Lung (tissue), 12 donors: Measurements from ENCODE around the gene TMEM119. TPM values are rescaled to one million over a fixed set of nuclear protein-coding genes. Genes with fewer than 3 reads are reported as not detected.

Source experiments
- ATAC-seq: fragments of 200-7000 bp; cut with Tn5 transposase; one replicate; pipeline ENCODE4 v1.9.1; 2020; ENCODE audit warnings: moderate number of reproducible peaks; ENCODE audit not compliant: insufficient read depth, low FRiP score
- DNase-seq, 3 donors: peaks; one replicate each; pipeline ENCODE4 v3.0.0-alpha.2; 2013 to 2017
- H3K27ac ChIP-seq, 2 donors: one replicate each; pipeline ENCODE4 v1.5.1; 2013; ENCODE audit warnings: mild to moderate bottlenecking in 2 of 2, moderate library complexity in 2 of 2, control low read depth in 1 of 2, inconsistent platforms in 1 of 2, low read depth in 1 of 2, low read length in 1 of 2
- H3K27me3 ChIP-seq, 3 donors: one replicate each; pipeline ENCODE4 v1.5.1; 2013; ENCODE audit warnings: low read length in 2 of 3; ENCODE audit not compliant: control insufficient read depth in 3 of 3, insufficient read depth in 3 of 3
- H3K36me3 ChIP-seq, 4 donors: one replicate each; pipeline ENCODE4 v1.5.1; 2013; ENCODE audit warnings: low read length in 4 of 4, mild to moderate bottlenecking in 1 of 4, moderate library complexity in 1 of 4; ENCODE audit not compliant: control insufficient read depth in 4 of 4, insufficient read depth in 4 of 4
- H3K4me1 ChIP-seq, 5 donors: one replicate each; pipeline ENCODE4 v1.5.1; 2013; ENCODE audit warnings: low read length in 5 of 5, mild to moderate bottlenecking in 2 of 5, moderate library complexity in 1 of 5; ENCODE audit not compliant: control insufficient read depth in 5 of 5, insufficient read depth in 5 of 5
- H3K4me3 ChIP-seq: one replicate; pipeline ENCODE4 v1.5.1; 2013; ENCODE audit warnings: mild to moderate bottlenecking, control low read depth, moderate library complexity
- H3K9ac ChIP-seq, 2 donors: one replicate each; pipeline ENCODE4 v1.5.1; 2013; ENCODE audit warnings: low read length in 2 of 2, control low read depth in 1 of 2; ENCODE audit not compliant: insufficient read depth in 1 of 2
- H3K9me3 ChIP-seq, 4 donors: one replicate each; pipeline ENCODE4 v1.5.1; 2013; ENCODE audit warnings: low read length in 3 of 4, mild to moderate bottlenecking in 1 of 4, moderate library complexity in 1 of 4; ENCODE audit not compliant: control insufficient read depth in 4 of 4, insufficient read depth in 3 of 4
- CTCF ChIP-seq: IDR thresholded peaks from 2 replicates; pipeline ENCODE4 v1.5.1; 2012; ENCODE audit warnings: mild to moderate bottlenecking; ENCODE audit errors: control extremely low read depth, extremely low read depth
- WGBS, 2 donors: extraction: QIAGEN DNeasy Blood & Tissue Kit; methylation state at CpG; one replicate each; pipeline ENCODE4 v1.1.7; 2013; 5-methylcytosine and 5-hydroxymethylcytosine counted together
- polyA plus RNA-seq, 2 donors: library from polyadenylated mRNA; stranded (reverse); fragments of 200-250 nt; gene quantifications; one replicate each; pipeline ENCODE4 v1.2.1, GENCODE V29; 2013
- total RNA-seq, 2 donors: library from RNA; depleted of rRNA in 1 of 2; stranded (reverse); fragments of >200 nt in 1 of 2; gene quantifications; one replicate each; pipeline ENCODE4 v1.2.1, GENCODE V29; 2014 to 2021
- donor health status: control.
- donor health status: control.
- donor health status: Bipolar disorder and iron deficiency.
- donor health status: healthy.
- donor health status: DM: yes; HTN: yes; CAD: no.

The TMEM119 gene
- total and polyA plus RNA-seq, 4 donors = 14.4 to 31.9 (median 22.9) TPM

DNA sequence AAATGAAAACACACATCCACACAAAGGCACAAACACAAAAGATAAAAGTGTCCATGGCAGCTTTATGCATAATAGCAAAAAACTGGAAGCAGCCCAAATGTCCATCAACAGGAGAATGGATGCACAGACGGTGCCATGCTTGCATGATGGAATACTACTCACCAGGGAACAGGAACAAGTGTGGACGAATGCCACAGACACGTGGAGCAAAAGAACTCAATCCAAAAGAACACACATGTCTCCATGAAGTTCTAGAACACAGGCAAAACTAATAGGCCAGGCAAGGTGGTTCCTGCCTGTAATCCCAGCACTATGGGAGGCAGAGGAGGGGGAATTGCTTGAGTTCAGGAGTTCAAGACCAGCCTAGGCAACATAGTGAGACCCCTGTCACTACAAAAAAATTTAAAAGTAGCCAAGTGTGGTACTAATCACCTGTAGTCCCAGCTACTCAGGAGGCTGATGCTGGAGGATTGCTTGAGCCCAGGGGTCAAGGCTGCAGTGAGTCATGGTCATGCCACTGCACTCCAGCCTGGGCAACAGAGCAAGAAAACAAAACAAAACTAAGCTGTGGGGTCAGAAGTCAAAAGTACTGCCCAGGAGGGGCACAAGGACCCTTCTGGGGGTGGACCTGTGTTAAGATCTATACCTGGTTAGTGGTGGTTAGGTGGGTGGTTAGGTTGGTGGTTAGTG, 7.3 kb upstream of the TMEM119 start:
- Histone ChIP-seq H3K36me3 (no peaks in the 10 kb centered on the region), H3K4me3 (no peak overlapping the region), H3K9ac (no peak overlapping the region), H3K27ac (no peak overlapping the region), H3K4me1 (peaks cover 0 to 9% (median 5%) of the 10 kb centered on the region in 5 donors), H3K9me3 (no peaks in the 10 kb centered on the region), H3K27me3 (no peaks in the 10 kb centered on the region)
- ATAC-seq (no peak), DNase-seq (no peak)
- no peak for TF ChIP-seq CTCF
- 68 to 82% methylated on average over 3 of the region's 3 CpGs for WGBS, 2 donors

- TF ChIP-seq CTCF = no peak
- ATAC-seq (no peak), DNase-seq (no peak)
- H3K9ac ChIP-seq = no peak overlapping the region
- H3K36me3 ChIP-seq = no peaks in the 10 kb centered on the region
- H3K9me3 ChIP-seq = no peaks in the 10 kb centered on the region
- H3K4me3 ChIP-seq = no peak overlapping the region
- H3K27me3 ChIP-seq = no peaks in the 10 kb centered on the region
- WGBS, 2 donors = 55 to 72% methylated on average over 14 of the region's 14 CpGs
- H3K4me1 ChIP-seq = peaks cover 0 to 1% (median 0%) of the 10 kb centered on the region in 5 donors
- H3K27ac ChIP-seq = no peak overlapping the region
These were observed 6.5 kb upstream of the TMEM119 start for GRCh38 chr12:108604208-108604941.

DNA sequence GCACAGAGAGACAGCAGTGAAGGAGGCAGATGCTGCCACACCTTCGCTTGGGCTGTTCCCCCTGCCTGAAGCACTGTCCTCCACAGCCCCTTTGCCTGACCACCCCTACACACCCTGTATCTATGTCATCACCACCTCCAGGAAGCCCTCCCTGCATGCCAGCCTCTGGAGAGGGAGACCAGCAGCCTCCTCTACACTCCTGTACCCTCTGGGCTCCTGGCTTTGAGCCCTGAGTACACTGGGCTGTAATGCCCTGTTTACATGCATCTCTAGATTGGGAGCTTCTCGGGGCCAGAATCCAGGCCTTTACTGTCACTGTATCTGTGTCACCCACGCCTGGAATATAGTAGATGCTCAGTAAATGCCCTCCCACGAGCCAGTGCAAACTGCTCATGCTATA, 5.9 kb upstream of the TMEM119 start:
- no peaks in the 10 kb centered on the region for H3K36me3 ChIP-seq
- H3K9me3 ChIP-seq = no peaks in the 10 kb centered on the region
- no peak for TF ChIP-seq CTCF
- H3K27me3 ChIP-seq = no peaks in the 10 kb centered on the region
- H3K9ac ChIP-seq = no peak overlapping the region
- H3K4me1 ChIP-seq = peaks cover 0 to under 1% (median 0%) of the 10 kb centered on the region in 5 donors
- no peak overlapping the region for H3K27ac ChIP-seq
- 89 to 94% methylated on average over 4 of the region's 4 CpGs for WGBS, 2 donors
- no peak for DNase-seq
- ATAC-seq = no peak
- no peak overlapping the region for H3K4me3 ChIP-seq
